Measurements from ENCODE around the gene ANTKMT.

DNA sequence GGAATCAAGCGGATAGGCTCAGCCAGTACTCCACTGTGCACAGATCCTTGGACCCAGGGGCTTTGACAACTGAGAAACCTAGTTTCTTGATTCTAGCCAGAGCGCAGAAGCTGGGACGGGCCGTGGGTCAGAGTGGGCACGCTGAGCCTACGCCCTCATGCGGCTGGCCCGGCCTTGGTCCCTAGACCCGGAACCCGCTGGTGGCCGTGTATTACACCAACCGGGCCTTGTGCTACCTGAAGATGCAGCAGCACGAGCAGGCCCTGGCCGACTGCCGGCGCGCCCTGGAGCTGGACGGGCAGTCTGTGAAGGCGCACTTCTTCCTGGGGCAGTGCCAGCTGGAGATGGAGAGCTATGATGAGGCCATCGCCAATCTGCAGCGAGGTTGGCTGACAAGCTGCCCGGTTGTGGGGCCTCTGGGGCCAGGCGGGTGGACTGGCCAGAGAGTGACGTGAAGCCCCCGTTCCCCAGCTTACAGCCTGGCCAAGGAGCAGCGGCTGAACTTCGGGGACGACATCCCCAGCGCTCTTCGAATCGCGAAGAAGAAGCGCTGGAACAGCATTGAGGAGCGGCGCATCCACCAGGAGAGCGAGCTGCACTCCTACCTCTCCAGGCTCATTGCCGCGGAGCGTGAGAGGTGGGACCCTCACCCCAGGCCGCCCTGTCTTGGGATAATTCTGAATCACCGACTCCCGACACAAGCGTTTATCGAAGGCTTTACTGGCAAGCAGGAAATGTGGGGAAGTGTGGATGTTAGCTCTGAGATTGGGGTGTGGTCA lies 39.8 kb upstream of the ANTKMT start:
- TF ChIP-seq POLR2AphosphoS5 (IDR thresholded peaks at IDR 0.05; ENCODE audit: low read depth, low read length) (no peak; the same call in 1 of the 2 replicates), TCF7L2 (IDR thresholded peaks at IDR 0.05; ENCODE audit: low read depth, low read length) (no peak), REST (IDR thresholded peaks at IDR 0.05; ENCODE audit: insufficient read depth in 1 of 2, low read depth in 2 of 2, low read length in 1 of 2) (no peak), SIN3A (IDR thresholded peaks at IDR 0.05; ENCODE audit: borderline replicate concordance, insufficient read depth, low read depth, low read length) (no peak)
- TF ChIP-seq, protein P1, sequence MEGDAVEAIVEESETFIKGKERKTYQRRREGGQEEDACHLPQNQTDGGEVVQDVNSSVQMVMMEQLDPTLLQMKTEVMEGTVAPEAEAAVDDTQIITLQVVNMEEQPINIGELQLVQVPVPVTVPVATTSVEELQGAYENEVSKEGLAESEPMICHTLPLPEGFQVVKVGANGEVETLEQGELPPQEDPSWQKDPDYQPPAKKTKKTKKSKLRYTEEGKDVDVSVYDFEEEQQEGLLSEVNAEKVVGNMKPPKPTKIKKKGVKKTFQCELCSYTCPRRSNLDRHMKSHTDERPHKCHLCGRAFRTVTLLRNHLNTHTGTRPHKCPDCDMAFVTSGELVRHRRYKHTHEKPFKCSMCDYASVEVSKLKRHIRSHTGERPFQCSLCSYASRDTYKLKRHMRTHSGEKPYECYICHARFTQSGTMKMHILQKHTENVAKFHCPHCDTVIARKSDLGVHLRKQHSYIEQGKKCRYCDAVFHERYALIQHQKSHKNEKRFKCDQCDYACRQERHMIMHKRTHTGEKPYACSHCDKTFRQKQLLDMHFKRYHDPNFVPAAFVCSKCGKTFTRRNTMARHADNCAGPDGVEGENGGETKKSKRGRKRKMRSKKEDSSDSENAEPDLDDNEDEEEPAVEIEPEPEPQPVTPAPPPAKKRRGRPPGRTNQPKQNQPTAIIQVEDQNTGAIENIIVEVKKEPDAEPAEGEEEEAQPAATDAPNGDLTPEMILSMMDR (IDR thresholded peaks at IDR 0.05) = peak; percentile 53; the same call in 1 of the 2 replicates

Measured in Panc1 (cell line).